GM19193 (cell line): ENCODE measurements around the gene STMN3.
A peak's percentile ranks its signal among the peaks of the same experiment; 100 is the strongest.

Source experiments
- POLR2A ChIP-seq: IDR thresholded peaks from 4 replicates; pipeline ENCODE4 v1.6.1; 2011; ENCODE audit not compliant: insufficient read depth, insufficient read length; ENCODE audit errors: extremely low read depth

Gene STMN3

GRCh38 chr20:63653041-63653973 is at the start of gene STMN3:
Gene STMN3 (minus strand): TSS chr20:63653424. CDS start chr20:63653345, 79 bp downstream.
- TF ChIP-seq POLR2A: no peak

GRCh38 chr20:63702036-63702665 is 48.9 kb upstream of the STMN3 start:
- no peak for TF ChIP-seq POLR2A

DNA sequence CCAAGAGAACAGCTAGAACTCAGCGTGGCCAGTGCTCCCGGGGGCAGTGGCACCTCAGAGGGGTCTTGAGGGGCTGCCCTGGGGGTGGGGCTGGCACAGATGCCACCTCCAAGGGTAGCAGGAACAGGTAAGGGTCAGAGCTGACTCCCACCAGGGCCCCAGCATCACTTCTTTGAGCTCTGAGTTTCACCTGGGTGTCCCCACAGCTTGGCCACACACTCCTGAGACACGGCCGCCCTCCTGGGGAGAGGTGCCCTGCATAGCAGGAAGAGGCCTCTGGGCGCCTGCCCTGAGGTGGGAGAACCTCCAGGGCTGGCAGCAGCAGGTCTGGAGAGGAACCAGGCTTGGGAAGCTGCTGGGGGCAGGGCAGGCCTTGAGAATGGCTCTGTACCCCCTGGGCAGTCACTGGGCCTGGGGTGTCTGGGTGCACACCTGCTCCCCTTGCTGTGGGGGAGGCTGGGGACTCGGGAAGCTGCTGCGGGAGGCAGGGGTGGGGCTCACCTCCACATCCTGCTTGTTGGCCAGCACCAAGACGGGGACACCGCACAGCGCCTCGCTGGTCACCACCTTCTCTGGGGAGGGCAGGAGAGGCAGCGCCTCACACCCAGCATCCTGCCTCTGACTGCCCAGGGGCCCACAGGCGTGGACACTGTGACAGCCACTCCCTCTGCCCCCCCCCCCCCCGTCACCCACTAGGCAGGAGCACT is 48.3 kb upstream of the STMN3 start:
- no peak for TF ChIP-seq POLR2A

DNA sequence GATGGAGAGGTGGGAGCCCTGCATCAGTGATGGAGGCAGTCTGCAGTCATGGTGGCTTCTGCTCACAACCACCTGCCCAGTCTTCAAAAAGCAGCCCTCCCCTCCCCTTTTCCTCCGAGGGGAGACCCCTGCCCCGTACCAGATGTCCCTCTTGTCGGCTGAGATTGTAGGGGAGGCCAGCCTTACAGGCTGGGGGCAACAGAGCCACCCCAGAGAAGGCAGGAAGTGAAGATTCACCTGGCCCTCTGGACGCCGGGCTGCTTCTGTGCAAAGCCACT is 47.8 kb upstream of the STMN3 start:
- TF ChIP-seq POLR2A: no peak

DNA sequence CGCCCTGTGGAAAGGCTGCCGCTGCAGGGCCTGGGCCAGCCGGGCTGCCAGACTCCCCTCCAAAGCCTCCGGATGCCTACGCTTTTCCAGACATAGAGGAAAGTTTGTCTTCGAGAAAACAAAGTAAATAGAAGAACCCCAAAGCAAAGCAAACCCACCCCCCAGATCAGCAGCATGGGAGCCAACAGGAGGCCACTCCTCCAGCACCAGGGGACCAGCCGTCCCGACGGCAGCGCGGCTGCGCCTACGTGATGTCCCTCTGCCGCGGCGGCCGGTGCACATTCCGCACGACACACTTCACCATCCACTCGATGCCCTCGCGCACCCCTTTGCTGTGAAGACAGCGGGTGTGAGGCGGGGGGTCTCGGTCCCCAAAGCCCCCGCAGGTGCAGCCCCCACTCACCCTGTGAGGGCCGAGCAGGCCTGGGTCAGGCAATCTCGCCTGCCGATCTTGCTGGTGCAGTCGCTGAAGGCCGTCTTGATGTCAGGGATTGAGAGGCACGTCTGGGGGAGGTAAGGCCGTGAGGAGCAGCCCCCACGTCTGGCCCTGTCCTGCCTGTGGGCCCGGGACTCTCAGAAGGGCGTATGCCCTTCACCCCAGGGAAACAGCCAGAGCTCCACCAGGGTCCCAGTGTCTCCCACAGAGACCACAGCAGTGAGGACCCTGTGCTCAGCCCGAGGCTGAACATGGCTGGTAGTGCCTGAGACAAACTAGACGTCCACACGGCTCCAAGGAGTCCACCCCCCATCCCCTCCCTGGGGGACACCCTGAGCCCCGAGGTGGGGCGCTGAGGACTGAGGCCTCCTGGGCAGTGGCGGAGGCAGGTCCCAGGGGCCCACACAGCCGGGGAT is 47.2 kb upstream of the STMN3 start:
- no peak for TF ChIP-seq POLR2A

DNA sequence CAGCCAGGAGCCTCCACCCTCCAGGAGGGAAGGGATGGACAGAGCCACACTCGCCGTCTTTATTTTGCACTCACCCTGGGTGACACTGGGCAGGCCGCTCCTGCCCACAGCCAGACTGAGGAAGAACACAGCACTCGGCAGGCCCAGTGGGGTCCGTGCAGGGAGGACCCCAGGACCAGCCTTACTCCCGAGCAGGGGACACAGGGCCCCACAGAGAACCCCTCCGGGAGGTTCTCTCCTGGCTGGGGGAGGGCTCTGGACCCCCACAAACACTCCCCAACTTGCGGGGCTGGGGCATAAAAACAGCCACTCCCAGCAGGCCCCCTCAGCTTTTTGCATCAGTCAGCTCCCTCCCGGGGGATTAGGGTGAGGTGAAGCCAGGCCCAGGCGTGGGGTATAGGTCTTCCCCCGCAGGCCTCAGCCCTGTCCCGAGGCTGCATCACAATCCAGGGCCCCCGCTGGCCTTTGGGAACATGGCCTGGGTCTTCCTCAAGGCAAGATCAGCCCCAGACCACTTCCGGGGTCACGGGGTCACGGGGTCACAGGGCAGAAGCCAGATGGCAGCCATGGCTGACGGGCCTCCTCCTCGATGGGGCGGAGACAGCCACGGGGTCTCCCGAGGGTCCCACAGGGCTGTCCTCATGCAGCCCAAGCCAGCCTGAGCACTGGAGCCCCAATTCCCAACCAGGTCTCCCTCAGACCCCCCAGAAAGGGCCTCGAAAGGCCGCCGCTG is 46.4 kb upstream of the STMN3 start:
- TF ChIP-seq POLR2A: no peak

DNA sequence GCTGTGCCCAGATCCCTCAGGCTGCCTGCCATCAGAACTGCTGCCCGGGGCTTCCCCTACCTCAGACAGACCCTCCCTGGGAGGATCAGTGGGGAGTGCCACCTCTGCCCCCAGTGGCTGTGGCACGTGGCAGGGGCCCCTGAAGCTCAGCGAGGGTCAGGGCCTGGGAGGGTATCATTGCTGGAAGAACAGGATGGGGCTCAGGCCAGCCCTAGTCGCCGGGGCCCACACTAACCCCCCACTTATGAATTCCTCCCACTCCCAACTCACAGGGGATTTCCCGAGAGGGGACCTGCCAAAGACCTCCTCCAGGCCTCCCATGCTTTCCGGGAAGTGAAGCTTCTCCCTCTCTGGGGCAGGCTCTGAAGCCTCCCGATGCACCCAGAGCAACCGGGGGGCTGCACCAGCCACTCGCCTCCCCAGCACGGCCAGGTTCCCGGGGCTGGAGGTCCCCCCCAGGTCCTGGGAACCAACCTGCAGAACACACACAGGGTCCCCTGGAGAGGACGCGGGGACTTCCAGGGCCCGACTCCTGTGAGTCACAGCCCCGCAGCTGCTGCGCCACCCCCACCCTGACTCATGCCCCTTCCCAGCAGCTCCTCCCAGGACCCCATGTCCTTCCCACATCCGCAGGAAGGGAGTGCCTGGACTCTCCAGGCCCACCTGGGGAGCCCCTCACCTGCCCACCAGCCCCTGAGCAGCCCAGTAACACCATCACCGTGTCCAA is 45.7 kb upstream of the STMN3 start:
- TF ChIP-seq POLR2A: no peak

DNA sequence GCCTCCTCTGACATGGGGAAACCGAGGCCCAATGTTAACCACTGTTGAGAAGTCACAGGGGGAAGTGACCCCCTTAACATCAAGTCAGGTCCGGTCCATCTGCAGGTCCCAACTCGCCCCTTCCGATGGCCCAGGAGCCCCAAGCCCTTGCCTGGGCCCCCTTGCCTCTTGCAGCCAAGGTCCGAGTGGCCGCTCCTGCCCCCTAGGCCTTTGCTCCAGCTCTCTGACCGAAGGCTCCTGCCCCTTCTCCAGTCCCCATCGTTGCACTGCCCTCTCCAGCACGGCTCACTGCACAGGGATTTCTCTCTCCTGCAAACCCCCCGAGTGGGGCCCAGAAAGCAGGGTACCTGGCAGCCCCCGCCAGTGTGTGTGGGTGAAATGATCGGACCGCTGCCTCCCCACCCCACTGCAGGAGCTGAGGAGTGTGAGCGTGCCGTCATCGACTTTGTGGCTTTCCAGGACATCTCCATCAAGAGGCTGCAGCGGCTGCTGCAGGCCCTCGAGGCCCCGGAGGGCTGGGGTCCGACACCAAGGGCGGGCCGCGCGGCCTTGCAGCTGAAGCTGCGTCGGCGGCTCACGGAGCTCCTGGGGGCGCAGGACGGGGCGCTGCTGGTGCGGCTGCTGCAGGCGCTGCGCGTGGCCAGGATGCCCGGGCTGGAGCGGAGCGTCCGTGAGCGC is 44.8 kb upstream of the STMN3 start:
- peak; percentile 29 for TF ChIP-seq POLR2A

DNA sequence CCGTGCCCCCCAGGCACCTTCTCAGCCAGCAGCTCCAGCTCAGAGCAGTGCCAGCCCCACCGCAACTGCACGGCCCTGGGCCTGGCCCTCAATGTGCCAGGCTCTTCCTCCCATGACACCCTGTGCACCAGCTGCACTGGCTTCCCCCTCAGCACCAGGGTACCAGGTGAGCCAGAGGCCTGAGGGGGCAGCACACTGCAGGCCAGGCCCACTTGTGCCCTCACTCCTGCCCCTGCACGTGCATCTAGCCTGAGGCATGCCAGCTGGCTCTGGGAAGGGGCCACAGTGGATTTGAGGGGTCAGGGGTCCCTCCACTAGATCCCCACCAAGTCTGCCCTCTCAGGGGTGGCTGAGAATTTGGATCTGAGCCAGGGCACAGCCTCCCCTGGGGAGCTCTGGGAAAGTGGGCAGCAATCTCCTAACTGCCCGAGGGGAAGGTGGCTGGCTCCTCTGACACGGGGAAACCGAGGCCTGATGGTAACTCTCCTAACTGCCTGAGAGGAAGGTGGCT is 44.2 kb upstream of the STMN3 start:
- TF ChIP-seq POLR2A: no peak

- peak; percentile 48 for TF ChIP-seq POLR2A
Observed at GRCh38 chr20:63696628-63697356, 43.6 kb upstream of the STMN3 start, which contains the start of gene TNFRSF6B. Gene TNFRSF6B (plus strand): TSS chr20:63696652. CDS start chr20:63696768, 116 bp downstream.

GRCh38 chr20:63696306-63696627 is 43.0 kb upstream of the STMN3 start:
- TF ChIP-seq POLR2A: no peak
